GM19238 (cell line): ENCODE results near the gene SCD5.

Source experiments
- DNase-seq: peaks from one replicate; pipeline ENCODE4 v3.0.0; 2011; ENCODE audit warnings: low spot score; ENCODE audit not compliant: insufficient read length

SCD5 gene

GRCh38 chr4:82797405-82798111, 1.0 kb downstream of the SCD5 start:
- DNase-seq = no peak

- DNase-seq = no peak
Measured at GRCh38 chr4:82797040-82797404, 1.6 kb downstream of the SCD5 start.

- no peak for DNase-seq
Measured at GRCh38 chr4:82792912-82793649, 5.5 kb downstream of the SCD5 start.

GRCh38 chr4:82791179-82791578, 7.4 kb downstream of the SCD5 start:
- DNase-seq = no peak

- DNase-seq = no peak
Measured at GRCh38 chr4:82790060-82790660, 8.4 kb downstream of the SCD5 start.

GRCh38 chr4:82789025-82789776, 9.4 kb downstream of the SCD5 start:
- DNase-seq = no peak

- DNase-seq = no peak
Measured at GRCh38 chr4:82787342-82787741, 11.3 kb downstream of the SCD5 start.

- no peak for DNase-seq
Measured at GRCh38 chr4:82786828-82787227, 11.8 kb downstream of the SCD5 start.

GRCh38 chr4:82785611-82786400, 12.8 kb downstream of the SCD5 start:
- DNase-seq = no peak

GRCh38 chr4:82784681-82785610, 13.7 kb downstream of the SCD5 start:
- DNase-seq = no peak

- no peak for DNase-seq
Measured at GRCh38 chr4:82782626-82783345, 15.8 kb downstream of the SCD5 start.

- DNase-seq = no peak
Measured at GRCh38 chr4:82780752-82781231, 17.8 kb downstream of the SCD5 start.

GRCh38 chr4:82780170-82780751, 18.3 kb downstream of the SCD5 start:
- DNase-seq = no peak

- no peak for DNase-seq
Measured at GRCh38 chr4:82779032-82779431, 19.6 kb downstream of the SCD5 start.

- DNase-seq = no peak
Measured at GRCh38 chr4:82777857-82778525, 20.6 kb downstream of the SCD5 start.

GRCh38 chr4:82776925-82777542, 21.6 kb downstream of the SCD5 start:
- no peak for DNase-seq

- no peak for DNase-seq
Measured at GRCh38 chr4:82775243-82775642, 23.4 kb downstream of the SCD5 start.

- DNase-seq = no peak
Measured at GRCh38 chr4:82774711-82775171, 23.9 kb downstream of the SCD5 start.
